GM19023 (cell line): ENCODE results near the gene SRSF10.
"Not testable (repeated sequence)": the region's sequence is repeated elsewhere in the genome, so short reads cannot be mapped to it uniquely, and the experiment has no call there.

Experiments used
- ATAC-seq: cut with Tn5 transposase; IDR thresholded peaks from one replicate; pipeline ENCODE4 v1.9.1; 2021; ENCODE audit warnings: mild to moderate bottlenecking, moderate library complexity; ENCODE audit not compliant: unreplicated experiment

Gene SRSF10

DNA sequence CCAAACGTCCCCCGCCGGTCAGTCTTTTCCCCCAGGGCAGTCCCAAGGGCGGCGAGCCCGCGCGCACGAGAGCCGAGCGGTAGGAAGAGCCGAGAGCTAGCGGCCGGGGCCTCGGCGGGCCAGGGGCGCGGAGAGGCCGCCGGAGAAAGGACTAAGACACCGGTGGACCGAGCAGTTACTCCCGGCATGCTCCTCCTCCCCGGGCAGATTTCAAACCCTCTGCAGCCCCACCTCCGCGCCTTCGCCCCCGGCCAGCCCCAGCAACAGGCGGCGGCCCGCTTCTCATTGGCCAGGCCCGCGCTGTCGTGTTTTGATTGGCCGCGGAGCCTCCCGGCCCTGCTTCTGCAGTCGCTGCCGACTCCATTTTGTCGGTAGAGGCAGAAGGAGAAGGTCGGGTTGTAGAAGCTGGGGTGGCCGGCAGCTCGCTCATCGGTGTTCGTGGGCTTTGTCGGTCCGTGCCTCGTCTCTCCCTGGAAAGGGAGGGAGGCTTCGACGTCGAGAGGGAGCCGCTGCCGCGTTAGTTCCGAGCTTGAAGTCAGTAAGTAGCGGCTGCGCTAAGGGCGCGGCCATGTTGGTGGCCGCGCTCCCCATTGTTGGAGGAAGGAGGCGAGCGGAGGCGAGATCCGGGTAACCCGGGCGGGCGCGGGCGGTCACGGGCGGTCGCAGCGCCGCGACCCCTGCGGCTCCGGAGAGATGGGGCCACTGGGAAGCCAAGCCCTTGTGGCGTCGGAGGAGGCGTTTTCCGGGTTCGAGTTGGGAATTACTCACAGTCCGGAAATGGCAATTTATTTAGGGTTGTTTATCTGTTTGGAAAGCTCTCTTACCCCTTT is 20.5 kb downstream of the SRSF10 start, which contains the start of gene PNRC2:
TSS of gene PNRC2 (plus strand) at position 368 of the 830 bp plus-strand sequence. CDS start 1,630 bp downstream, outside the sequence.
- peak; percentile 75 for ATAC-seq

DNA sequence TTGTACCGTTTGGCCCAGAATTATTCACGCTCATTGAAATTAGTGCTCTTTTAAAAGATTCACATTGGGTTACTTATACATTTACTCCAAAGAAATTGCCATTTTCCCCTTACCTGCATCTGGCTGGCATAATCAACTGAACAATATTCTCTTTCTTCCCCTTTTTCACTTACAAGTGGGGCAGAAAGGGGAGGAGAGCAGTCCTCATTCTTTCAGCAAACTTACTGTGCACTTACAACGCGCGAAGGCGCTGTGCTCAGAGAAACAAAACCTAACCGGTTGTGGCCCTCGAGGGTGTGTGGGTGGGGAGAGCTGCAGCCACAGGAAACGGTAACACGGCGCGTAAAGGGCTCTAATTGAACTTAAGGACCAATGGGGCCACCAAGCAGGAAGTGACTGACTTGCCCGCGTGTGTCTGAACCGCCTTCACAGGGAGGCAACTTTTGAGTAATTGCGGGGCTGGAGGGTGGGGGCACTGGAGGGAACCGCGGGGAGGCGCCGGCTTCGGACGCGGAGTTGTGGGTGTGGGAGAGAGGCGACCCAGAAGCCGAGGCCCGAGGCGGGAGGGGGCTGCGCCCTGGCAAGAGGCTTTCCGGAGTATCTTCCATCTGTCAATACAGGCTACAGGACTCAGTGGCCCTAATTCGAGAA is 21.2 kb downstream of the SRSF10 start:
- peak; percentile 64 for ATAC-seq

DNA sequence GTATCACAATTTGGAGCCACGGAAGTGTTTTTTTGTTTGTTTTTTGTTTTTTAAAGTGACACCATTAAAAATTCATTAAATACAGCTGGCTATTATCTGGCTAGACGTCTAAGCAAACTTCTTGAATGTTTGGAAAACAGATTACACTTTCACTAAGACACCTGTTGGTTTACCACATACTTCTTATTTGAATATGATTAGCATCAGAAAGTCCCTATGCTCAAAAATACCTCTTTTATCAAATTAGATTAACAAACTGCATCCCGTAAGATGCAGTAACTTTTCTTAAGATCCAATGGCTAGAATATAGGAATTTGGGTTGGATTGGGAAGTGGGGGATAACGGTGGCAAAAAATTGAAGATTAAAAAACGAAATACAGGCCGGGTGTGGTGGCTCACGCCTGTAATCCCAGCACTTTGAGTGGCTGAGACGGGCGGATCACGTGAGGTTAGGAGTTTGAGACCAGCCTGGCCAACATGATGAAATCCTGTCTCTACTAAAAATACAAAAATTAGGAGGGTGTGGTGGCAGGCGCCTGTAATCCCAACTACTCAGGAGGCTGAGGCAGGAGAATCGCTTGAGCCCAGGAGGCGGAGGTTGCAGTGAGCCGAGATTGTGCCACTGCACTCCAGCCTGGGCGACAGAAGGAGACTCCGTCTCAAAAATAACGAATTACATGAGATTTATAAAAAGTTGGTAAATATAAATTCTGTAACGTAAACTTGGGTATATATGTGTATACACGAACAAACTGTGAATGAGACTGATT is 21.9 kb downstream of the SRSF10 start:
- not testable (repeated sequence) for ATAC-seq

DNA sequence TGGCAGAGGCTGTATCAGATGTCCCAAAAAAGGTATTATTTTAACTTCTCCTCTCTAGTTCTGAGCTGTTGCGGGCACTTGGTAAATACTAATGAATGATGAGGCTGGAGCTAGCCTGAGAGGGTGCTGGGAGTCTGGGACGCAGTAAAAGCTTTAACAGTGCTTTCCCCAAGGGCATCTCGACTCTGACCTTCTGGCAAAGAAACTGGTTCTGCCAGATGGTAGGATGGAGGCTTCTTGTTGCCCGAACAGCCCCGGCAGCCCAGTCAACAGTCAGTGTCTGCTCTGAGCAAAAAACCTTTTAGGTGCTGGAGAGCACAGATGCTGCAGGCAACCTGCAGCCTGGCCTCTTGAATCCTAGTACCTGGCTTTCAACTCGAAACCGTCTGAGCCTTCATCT is 23.0 kb downstream of the SRSF10 start:
- no peak for ATAC-seq

DNA sequence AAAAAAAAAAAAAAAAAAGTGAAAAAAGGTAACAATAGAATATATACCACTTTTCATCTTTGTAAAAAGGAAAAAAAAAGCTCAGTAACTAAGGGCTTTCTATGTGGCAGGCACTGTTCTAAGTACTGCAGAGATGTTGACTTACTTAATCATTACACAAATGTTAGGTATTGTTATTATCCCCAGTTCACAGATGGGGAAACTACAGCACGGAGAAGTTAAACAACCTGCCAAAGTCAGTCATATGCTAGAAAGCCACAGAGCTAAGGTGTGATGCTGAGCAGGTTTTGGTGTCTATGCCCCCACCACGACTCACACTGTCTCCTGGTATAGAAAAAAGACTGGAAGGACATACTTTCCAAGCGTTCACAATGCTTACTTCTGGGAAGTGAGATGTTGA is 27.1 kb downstream of the SRSF10 start:
- ATAC-seq, result no peak

DNA sequence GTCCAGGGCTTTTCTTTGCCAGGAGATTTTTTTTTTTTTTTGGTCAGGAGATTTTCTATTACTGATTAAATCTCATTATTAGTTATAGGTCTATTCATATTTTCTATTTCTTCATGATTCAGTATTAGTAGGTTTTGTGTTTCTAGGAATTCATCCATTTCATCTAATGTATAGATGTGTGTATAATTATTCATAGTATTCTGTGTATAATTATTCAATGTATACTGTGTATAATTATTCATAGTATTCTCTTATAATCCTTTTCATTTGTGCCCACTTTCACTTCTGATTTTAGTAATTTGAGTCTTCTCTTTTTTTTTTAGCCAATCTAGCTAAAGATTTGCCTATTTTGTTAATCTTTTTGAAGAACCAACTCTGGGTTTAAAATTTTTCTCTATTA is 32.8 kb downstream of the SRSF10 start:
- ATAC-seq, result no peak

DNA sequence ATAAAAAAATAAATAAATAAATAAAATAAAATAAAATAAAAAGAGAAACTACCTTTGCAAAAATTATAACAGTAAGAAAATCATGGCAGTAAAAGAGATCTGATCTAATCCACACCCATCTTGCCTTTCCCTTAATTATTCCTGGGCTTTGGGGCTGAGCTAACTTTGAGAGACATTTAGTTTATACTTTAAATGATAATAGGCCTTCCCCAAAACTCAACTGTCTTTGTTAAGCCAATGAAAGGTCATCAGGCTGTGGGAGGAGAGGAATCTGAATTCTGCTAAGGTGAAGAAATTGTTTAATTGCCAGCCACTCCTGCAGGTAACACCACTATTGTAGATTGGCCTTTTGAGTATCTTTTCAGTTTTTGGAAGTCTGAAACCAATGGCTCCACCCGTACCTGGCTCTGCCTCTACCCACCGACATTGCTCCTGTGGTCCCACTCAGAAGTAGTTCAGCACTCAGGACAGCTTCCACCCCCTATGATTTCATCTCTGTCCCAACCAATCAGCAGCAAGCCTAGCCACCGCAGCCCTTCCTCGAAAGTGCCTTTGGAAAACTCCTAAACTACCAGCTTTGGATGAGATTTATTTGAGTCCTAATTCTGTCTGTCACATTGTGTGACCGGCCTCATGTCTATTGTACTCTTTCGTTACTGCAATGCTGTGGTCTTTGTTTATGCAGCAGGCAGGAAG is 43.5 kb downstream of the SRSF10 start:
- ATAC-seq, result no peak

DNA sequence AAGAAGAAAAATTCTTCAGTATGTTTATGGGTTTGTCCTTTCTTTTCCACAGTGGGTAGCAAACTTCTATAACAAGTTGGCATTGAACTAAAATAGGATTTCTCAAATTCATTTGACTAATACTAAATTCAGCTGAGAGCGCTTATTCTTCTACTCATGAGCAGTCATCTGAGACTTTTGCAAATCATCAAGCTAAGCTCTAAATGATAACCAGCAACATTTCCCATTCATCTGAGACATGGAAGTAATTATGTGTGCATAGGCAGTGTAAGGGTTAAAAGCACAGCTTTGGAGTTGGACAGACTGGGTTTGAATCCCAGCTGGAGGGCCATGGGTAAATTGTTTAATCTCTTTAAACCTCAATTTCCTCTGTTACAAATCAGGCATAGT is 48.6 kb downstream of the SRSF10 start:
- ATAC-seq, result no peak

DNA sequence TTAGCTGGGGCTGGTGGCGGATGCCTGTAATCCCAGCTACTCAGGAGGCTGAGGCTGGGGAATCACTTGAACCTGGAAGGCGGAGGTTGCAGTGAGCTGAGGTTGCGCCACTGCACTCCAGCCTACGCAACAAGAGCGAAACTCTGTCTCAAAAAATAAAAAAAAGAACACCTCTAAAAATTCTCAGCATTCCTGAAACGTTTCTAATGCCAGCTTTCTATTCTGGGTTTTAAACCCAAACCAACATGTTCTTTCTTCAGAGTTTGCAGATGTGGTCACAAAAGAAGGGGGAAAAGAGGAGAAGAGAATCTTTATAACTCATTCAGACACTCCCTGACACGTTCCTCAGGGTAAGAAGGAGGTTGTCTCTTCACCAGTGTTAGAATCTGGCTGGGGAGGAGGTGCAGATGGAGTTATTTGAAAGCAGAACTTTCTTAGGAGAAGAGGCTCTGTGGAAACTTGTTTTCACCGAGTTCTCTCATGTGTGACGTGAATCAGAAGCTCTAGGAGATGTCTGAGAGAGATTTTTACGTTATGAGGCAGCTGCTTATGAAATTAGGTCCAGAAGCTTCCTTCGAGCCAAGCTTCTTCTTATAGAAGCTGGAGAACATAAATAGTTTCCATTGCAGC is 49.2 kb downstream of the SRSF10 start:
- ATAC-seq, result no peak

DNA sequence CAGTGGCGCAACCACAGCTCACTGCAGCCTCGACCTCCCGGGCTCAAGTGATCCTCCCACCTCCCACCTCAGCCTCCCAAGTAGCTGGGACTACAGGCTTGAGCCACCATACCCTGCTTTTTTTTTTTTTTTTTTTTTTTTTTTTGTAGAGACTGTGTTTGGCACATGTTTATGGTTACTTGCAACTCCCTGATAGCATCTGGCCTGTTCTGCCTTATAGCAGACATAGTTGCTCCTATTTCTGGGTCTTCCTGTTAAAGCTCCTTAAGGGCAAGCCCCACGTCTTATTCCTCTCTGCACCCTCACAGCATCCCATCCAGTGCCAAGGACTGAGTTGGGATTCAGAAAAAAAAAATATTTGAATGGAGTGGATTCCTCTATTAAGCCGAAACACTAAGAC is 49.9 kb downstream of the SRSF10 start:
- ATAC-seq, result no peak

DNA sequence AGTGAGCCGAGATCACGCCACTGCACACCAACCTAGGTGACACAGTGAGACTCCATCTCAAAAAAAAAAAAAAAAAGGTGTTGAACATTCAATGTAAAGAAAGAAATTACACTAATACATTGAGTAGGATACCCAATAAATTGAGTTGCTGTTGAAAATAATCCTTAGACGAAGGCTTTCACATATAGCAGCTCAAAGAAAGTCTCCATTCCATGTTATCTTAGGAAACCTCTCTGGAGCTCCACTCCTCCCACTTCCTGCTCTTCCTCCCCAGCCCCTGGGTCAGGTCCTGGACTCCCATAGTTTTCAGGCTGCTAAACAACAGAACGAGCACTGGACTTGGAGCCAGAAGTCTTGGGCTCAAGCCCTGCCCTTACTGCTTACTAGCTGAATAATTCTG is 51.3 kb downstream of the SRSF10 start:
- no peak for ATAC-seq

DNA sequence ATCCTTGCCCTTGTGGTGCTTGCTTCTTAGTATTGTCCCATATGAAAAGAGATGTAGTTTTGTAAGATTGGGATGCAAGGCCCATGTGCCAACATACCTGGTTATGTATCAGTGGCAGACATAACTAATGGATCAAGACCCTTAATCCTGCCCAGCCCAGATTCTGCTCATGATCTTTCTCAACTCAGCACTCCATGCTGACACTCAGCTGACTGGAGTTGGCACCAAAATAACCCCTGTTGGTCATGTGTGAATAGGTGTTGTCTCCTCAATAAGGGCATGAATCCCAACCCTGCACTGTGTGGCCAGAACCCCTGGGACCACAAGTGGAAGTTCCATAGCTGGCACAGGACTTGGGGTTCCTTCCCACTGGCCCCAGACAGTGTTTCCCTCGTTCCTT is 53.0 kb downstream of the SRSF10 start:
- ATAC-seq, result no peak

DNA sequence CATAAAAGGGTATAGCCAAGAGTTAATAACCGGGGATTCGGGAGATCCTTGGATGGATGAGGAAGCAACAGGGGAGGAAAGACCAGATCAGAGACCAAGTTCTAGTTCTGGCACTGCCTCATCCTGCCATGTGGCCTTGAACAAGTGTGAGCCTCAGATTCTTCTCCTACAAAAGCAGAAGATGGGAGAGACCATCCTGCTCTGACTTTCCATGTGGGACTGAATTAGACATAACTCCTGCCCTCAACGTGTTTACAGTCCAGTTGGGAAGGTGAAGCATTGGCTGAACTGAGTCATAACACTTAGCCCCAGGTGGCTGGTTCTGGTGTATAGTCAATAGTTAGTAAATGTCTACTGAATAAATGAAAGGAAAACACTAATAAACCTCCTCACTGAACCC is 54.8 kb downstream of the SRSF10 start:
- ATAC-seq, result no peak

DNA sequence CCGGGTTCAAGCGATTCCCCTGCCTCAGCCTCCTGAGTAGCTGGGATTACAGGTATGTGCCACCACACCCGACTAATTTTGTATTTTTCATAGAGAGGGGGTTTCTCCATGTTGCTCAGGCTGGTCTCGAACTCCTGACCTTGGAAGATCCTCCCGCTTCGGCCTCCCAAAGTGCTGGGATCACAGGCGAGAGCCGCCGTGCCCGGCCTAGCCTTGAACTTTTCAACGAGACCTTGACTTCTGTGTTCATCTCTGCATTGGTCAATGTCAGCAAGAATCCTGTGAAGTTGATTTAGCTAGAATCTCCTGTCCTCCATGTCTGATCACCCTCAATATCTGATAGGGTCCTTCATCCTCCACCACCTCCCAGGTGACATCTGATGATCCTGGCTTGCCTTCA is 55.5 kb downstream of the SRSF10 start:
- ATAC-seq, result no peak

DNA sequence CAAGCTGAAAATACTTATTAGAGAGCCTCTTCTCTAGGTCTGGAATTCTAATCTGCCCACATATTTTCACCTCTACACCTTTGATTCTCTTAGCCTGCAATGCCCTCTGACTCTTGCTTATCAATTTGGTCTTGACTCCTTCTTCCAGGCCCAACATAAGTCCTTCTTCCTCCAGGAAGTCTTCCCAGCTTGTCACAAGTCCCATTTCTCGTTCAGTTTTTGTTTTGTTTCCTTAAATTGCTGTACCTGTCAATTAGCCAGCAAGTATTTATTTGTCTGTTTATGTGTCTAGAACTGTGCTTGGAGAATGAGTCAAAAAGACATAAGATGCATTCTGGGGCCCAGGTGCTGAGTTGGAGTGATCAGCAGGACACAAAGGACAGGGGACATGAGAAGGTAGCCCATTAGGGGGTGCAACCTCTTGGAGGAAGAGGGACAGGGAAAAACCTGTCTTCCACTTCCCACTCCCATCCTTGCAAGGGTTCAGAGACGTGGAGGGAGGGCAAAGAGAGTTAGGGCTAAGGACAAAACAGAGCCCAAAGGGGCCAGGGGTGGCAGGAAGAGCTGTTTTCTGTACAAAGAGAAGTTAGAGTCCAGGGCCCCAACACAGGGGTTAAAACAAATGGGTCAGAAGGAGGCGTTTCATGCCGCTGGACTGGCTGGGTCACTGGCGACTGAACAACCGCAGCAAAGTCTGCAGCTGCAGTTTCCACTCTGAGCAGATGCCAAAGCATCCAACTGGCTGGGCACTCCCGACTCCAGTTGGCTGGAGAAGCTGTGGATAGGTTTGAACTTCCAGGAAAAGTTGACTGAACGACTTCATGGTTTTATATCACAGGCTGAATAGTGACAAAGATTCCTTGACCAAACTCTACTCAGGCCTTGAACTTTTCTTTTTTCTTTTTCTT is 56.3 kb downstream of the SRSF10 start:
- no peak for ATAC-seq

DNA sequence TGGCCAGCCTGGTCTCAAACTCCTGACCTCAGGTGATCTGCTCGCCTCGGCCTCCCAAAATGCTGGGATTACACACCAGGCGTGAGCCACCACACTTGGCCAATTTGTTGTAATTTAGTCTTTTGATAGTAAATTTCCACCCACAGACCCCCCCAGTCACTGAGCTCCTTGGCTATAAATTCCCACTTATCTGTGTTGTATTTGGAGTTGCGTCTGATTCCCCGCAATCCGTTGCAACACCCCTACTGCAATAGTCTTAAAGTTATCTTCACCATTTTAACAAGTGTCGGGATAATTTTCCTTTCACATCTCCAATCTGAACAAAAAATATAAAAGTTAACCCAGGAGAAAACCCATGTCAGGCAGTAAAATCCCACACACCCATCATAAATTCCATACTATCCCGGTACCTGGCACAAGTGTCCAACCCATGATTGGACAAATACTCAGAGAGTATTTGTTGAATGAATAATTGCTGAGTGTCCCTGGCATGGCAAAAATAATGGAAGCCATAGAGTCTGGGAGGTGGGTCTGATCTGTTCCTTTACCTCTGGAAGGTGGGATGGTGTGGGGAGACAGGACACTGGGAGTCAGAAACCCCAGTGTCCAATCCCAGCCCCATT is 57.7 kb downstream of the SRSF10 start:
- ATAC-seq, result no peak

DNA sequence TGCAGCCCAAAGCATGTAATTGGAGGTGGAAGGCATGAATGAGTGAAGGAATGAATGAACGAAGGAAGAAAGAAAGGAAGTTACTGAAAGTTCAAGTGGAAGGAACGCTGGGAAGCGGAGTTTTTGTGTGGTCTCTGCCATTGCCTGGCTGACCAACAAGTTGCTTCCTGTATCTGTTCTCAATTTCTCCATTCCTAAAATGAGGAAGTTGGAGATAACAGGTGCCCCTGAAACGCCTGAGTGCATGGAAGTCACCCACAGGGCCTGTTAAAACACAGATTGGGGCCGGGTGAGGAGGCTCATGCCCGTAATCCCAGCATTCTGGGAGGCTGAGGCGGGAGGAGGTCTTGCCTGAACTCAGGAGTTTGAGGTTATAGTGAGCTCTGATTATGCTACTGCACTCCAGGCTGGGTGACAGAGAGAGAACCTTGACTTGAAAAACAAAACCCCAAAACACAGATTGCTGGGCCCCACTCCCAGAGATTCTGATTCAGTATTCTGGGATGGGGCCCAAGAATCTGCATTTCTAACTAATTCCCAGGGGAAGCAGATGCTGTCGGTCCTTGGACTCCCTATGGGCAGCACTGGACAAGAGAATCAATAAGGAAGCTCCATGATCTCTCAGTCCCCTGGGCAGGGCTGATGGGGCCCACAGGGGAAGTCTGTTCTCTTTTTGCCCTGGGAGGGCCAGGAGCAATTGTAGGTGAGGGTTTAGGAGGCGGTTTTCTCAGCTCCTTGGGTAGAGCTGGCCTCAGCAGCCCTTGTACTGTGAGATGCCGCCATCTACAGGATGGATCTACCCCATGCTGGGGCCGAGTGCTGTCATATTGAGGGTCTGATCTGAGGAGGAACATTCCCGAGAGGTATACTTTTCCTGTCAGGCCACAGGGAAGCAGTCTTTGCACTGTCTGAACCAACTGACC is 63.7 kb downstream of the SRSF10 start:
- ATAC-seq, result no peak

DNA sequence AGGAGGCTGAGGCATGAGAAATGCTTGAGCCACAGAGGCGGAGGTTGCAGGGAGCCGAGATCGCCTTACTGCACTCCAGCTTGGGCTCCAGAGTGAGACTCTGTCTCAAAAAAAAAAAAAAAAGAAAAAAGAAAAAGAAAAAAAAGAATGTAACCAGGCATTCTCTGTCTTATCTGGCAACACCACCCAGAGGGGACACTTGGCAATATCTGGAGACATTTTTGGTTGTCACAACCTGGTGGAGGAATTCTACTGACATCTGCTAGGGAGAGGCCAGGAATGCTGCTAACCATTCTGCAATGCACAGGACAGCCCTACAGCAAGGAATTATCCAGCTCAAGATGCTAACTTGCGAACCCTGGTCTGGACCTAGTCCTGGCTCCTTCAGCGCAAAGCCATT is 64.7 kb downstream of the SRSF10 start:
- ATAC-seq, result no peak
